NT2/D1 (cell line): ENCODE measurements around the gene SPACDR.

Experiments
- YY1 ChIP-seq: IDR thresholded peaks from 2 replicates; pipeline ENCODE4 v1.6.1; 2011; ENCODE audit not compliant: insufficient read length, insufficient read depth
- ZNF274 ChIP-seq: IDR thresholded peaks from 2 replicates; pipeline ENCODE4 v1.6.1; 2011; ENCODE audit warnings: mild to moderate bottlenecking, low read depth, low read length

DNA sequence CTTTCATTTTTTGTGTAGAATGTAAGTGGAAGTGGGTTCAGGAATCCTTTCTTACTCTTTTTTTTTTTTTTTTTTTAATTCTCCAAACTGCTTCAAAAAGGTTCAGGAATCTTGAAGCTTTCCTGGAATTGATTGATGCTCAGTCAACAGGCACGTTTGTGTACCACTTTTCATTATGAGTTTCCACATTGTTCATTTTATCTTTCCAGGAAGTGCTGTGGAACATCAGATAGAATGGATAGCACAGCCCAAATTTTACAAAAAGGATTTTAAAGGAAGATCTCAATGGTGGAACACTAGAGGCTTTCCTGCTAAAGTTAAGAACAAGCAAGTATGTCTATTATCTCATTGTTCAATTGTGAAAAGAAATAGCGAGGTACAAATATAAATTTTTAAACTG, 25.9 kb downstream of the SPACDR start:
- no peak for TF ChIP-seq YY1
- TF ChIP-seq ZNF274, result no peak
